Panc1 (cell line): ENCODE data around the gene ANTXR2. TPM values are rescaled to one million over a fixed set of nuclear protein-coding genes. Genes with fewer than 3 reads are reported as not detected.

Experiments used
- ATAC-seq: fragments of 200-7000 bp; cut with Tn5 transposase; 2 replicates; pipeline ENCODE4 v1.9.1; 2020; ENCODE audit warnings: mild to moderate bottlenecking, moderate library complexity
- BruUV-seq: library from RNA; stranded (reverse); fragments of 400-500 nt; replicated peaks from 2 replicates; lab custom pipeline; 2021; lab: Mats Ljungman, UMichigan
- CTCF ChIA-PET: fragments of 300-600 bp; sonication (Branson Sonifier 250); formaldehyde crosslinking; loops from one replicate; lab custom pipeline; 2022; ENCODE audit warnings: antibody characterized with exemption; lab: Charles Lee
- POLR2A ChIA-PET: fragments of 300-600 bp; sonication (Branson Sonifier 250); formaldehyde crosslinking; loops from one replicate; lab custom pipeline; 2022; ENCODE audit warnings: antibody characterized with exemption; lab: Charles Lee
- DNase-seq: peaks from one replicate; pipeline ENCODE4 v3.0.0-alpha.2; 2010; ENCODE audit warnings: low read depth, low spot score
- H3K27ac ChIP-seq: 2 replicates; pipeline ENCODE4 v1.5.1; 2011; ENCODE audit warnings: mild to moderate bottlenecking, low read length, inconsistent platforms
- H3K27me3 ChIP-seq: fragments of 200-500 bp; sonication (Bioruptor generic); 2 replicates; pipeline ENCODE4 v1.6.0; 2014; ENCODE audit warnings: low read length, inconsistent platforms; ENCODE audit not compliant: control insufficient read depth, insufficient read depth
- H3K36me3 ChIP-seq: fragments of 200-500 bp; sonication (Bioruptor generic); 2 replicates; pipeline ENCODE4 v1.5.1; 2014; ENCODE audit warnings: inconsistent platforms, mild to moderate bottlenecking, low read length, moderate library complexity; ENCODE audit not compliant: control insufficient read depth, insufficient read depth
- H3K4me1 ChIP-seq: 2 replicates; pipeline ENCODE4 v1.5.1; 2011; ENCODE audit warnings: inconsistent platforms, mild to moderate bottlenecking, low read length, moderate library complexity; ENCODE audit not compliant: control insufficient read depth, insufficient read depth
- H3K4me3 ChIP-seq, 2 experiments: 2 replicates each; pipeline ENCODE4 v1.5.1; 2011 to 2012; ENCODE audit warnings: low read depth in 2 of 2, low read length in 2 of 2, mild to moderate bottlenecking in 2 of 2, inconsistent platforms in 1 of 2, moderate library complexity in 1 of 2
- H3K9me3 ChIP-seq: fragments of 200-500 bp; sonication (Bioruptor generic); 2 replicates; pipeline ENCODE4 v1.5.1; 2014; ENCODE audit warnings: low read depth, mild to moderate bottlenecking, inconsistent platforms, low read length, moderate library complexity; ENCODE audit not compliant: control insufficient read depth, insufficient read depth
- CTCF ChIP-seq: fragments of 450-650 bp; IDR thresholded peaks from 2 replicates; pipeline ENCODE4 v1.5.1; 2017; ENCODE audit warnings: mild to moderate bottlenecking
- POLR2AphosphoS5 ChIP-seq: IDR thresholded peaks from 2 replicates; pipeline ENCODE4 v1.6.1; 2012; ENCODE audit warnings: mild to moderate bottlenecking, low read depth, low read length, moderate library complexity
- REST ChIP-seq, 2 experiments: IDR thresholded peaks; 2 replicates each; pipeline ENCODE4 v1.6.1; 2011 to 2012; ENCODE audit warnings: low read depth in 2 of 2, control low read depth in 1 of 2, low read length in 1 of 2, mild to moderate bottlenecking in 1 of 2, moderate library complexity in 1 of 2; ENCODE audit not compliant: insufficient read depth in 1 of 2
- SIN3A ChIP-seq: IDR thresholded peaks from 2 replicates; pipeline ENCODE4 v1.6.1; 2012; ENCODE audit warnings: low read depth, mild to moderate bottlenecking, low read length, moderate library complexity, borderline replicate concordance; ENCODE audit not compliant: insufficient read depth
- TCF7L2 ChIP-seq: IDR thresholded peaks from 2 replicates; pipeline ENCODE4 v1.6.1; 2011; ENCODE audit warnings: mild to moderate bottlenecking, low read depth, low read length, inconsistent platforms
- in situ Hi-C: cut with HindIII; loops from 2 replicates; pipeline ENCODE4 v1.10.0; 2016; ENCODE audit warnings: low sequenced_read_pairs, low pct_unique_long_range_greater_than_20kb
- intact Hi-C: fragments of 100-400 bp; cut with micrococcal nuclease; formaldehyde crosslinking; loops from one replicate; pipeline ENCODE4 v1.10.0; 2022; ENCODE audit not compliant: unreplicated experiment
- total RNA-seq: library from RNA; stranded (reverse); gene quantifications from one replicate; pipeline ENCODE4 v1.2.1, GENCODE V29; 2021; ENCODE audit not compliant: unreplicated experiment

Gene ANTXR2
- total RNA-seq, 1 experiment from 2014 or later = 27.8 TPM

- in situ Hi-C loops (no loop called here), intact Hi-C loops (no loop called here)
- H3K9me3 ChIP-seq = no peaks in the 10 kb centered on the region
- ChIA-PET CTCF (no interaction called here), POLR2A (no interaction called here)
- no peak for TF ChIP-seq TCF7L2
- no peak for TF ChIP-seq POLR2AphosphoS5
- no peak for TF ChIP-seq REST (IDR thresholded peaks at IDR 0.05; ENCODE audit: insufficient read depth in 1 of 2, low read depth in 2 of 2, low read length in 1 of 2)
- no peak for TF ChIP-seq CTCF
- H3K27ac ChIP-seq = no peak overlapping the region
- BruUV-seq = no TSS peak
- H3K36me3 ChIP-seq = peaks cover 2% of the 10 kb centered on the region; the same call in 1 of the 2 replicates
- H3K4me1 ChIP-seq = no peaks in the 10 kb centered on the region
- ATAC-seq (no peak), DNase-seq (no peak)
- no peaks in the 10 kb centered on the region for H3K27me3 ChIP-seq
- H3K4me3 ChIP-seq = no peak overlapping the region
These were observed 29.5 kb downstream of the ANTXR2 start for GRCh38 chr4:80043541-80043940.

GRCh38 chr4:80042821-80043220 lies 30.2 kb downstream of the ANTXR2 start:
- TF ChIP-seq SIN3A = no peak
- TF ChIP-seq POLR2AphosphoS5 = no peak
- TF ChIP-seq TCF7L2 = no peak
- no peaks in the 10 kb centered on the region; the same call in 1 of the 2 replicates for H3K4me1 ChIP-seq
- POLR2A ChIA-PET = no interaction called here
- H3K9me3 ChIP-seq = no peaks in the 10 kb centered on the region
- intact Hi-C loops = no loop called here
- no peaks in the 10 kb centered on the region for H3K27me3 ChIP-seq
- H3K36me3 ChIP-seq = no peaks in the 10 kb centered on the region; the same call in 1 of the 2 replicates
- no peak overlapping the region for H3K4me3 ChIP-seq
- no TSS peak for BruUV-seq
- ATAC-seq (no peak), DNase-seq (no peak)
- H3K27ac ChIP-seq = no peak overlapping the region
- CTCF ChIA-PET = no interaction called here
- in situ Hi-C loops = no loop called here

GRCh38 chr4:80037864-80038263 lies 35.2 kb downstream of the ANTXR2 start:
- DNase-seq = no peak
- peaks cover 8% of the 10 kb centered on the region; the same call in 1 of the 2 replicates for H3K36me3 ChIP-seq
- POLR2A ChIA-PET = no interaction called here
- ATAC-seq = no peak
- no peaks in the 10 kb centered on the region for H3K27me3 ChIP-seq
- CTCF ChIA-PET = no interaction called here
- no peaks in the 10 kb centered on the region for H3K9me3 ChIP-seq
- TF ChIP-seq TCF7L2 (no peak), CTCF (no peak), REST (IDR thresholded peaks at IDR 0.05; ENCODE audit: insufficient read depth in 1 of 2, low read depth in 2 of 2, low read length in 1 of 2) (no peak), POLR2AphosphoS5 (no peak), SIN3A (no peak)
- no peak overlapping the region for H3K4me3 ChIP-seq
- H3K27ac ChIP-seq = no peak overlapping the region
- in situ Hi-C loops (no loop called here), intact Hi-C loops (no loop called here)
- no TSS peak for BruUV-seq
- H3K4me1 ChIP-seq = no peaks in the 10 kb centered on the region; the same call in 1 of the 2 replicates
